ELR (cell line): Measurements from ENCODE around the gene C12orf57.

Experiments used
- DNase-seq: peaks from one replicate; pipeline ENCODE4 v3.0.0-alpha.2; 2015; ENCODE audit warnings: low read depth

Gene C12orf57

DNA sequence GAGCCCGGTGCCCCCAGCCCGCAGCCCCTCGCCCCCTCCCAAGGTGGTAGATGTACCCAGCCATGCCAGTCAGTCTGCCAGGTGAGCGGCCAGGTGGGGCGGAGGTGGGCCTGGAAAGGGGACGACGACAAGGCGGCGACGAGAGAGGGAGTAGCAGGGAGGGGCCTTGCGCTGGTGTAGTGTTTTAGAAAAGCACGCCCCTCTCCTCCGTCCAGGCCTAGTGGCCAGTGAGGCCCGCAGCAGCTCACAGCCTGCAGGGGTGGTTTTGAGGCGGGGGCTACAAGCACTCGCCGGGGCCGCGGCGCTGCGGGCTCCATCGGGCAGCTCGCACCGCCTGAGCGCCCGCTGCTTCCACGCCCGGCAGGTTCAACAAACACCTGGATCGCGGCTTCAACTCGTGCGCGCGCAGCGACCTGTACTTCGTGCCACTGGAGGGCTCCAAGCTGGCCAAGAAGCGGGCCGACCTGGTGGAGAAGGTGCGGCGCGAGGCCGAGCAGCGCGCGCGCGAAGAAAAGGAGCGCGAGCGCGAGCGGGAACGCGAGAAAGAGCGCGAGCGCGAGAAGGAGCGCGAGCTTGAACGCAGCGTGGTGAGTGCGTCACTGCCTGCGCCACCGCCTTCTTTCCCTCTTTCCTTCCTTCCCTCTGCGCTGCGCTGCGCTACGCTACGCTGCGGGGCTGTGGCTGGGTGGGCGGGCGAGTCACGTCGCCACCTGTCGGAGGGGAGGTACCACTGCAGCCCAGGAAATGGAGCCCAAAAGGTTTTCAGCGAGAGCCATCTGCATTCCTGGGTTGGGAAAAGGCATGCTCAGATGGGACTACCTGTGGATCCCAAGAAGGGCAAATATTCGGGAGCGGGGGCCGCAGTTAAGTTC is 6.1 kb upstream of the C12orf57 start:
- DNase-seq = peak; percentile 97

DNA sequence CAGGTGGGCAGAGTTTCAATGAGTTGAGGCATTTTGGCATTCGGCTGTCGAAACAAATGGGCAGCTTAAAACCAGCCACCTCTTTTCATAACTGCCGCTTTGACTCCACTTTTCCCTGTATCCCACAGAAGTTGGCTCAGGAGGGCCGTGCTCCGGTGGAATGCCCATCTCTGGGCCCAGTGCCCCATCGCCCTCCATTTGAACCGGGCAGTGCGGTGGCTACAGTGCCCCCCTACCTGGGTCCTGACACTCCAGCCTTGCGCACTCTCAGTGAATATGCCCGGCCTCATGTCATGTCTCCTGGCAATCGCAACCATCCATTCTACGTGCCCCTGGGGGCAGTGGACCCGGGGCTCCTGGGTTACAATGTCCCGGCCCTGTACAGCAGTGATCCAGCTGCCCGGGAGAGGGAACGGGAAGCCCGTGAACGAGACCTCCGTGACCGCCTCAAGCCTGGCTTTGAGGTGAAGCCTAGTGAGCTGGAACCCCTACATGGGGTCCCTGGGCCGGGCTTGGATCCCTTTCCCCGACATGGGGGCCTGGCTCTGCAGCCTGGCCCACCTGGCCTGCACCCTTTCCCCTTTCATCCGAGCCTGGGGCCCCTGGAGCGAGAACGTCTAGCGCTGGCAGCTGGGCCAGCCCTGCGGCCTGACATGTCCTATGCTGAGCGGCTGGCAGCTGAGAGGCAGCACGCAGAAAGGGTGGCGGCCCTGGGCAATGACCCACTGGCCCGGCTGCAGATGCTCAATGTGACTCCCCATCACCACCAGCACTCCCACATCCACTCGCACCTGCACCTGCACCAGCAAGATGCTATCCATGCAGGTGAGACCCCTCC is 5.2 kb upstream of the C12orf57 start:
- DNase-seq = no peak

DNA sequence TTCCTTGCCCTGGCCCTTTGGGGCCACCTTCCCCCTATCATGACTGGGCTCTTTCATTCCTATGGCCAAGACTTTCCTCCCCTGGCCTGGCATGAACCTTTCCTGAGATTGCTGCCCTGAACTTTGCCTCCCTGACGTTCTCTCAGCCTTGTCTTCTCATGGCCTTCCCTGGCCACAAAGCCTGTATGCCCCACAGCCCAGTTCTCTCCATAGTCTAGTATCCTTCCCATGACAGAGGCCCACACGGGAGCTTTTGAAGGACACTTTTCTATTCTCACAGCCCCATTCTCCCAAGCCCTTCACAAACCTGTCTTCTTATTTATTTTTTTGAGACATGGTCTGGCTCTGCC is 4.7 kb upstream of the C12orf57 start:
- no peak for DNase-seq

DNA sequence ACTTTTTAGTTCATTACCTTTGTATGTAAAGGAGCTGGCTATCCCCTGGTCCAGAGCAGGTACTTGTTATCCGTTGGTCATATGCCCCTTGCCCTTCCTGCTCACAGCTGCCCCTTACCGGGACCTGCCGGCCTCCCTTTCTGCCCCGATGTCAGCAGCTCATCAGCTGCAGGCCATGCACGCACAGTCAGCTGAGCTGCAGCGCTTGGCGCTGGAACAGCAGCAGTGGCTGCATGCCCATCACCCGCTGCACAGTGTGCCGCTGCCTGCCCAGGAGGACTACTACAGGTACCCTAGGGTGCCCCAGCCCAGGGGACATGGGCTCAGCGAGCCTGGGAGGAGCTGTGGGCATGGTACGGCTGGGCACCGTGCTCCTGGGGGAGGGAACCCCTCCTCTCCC is 2.6 kb upstream of the C12orf57 start:
- DNase-seq = no peak

DNA sequence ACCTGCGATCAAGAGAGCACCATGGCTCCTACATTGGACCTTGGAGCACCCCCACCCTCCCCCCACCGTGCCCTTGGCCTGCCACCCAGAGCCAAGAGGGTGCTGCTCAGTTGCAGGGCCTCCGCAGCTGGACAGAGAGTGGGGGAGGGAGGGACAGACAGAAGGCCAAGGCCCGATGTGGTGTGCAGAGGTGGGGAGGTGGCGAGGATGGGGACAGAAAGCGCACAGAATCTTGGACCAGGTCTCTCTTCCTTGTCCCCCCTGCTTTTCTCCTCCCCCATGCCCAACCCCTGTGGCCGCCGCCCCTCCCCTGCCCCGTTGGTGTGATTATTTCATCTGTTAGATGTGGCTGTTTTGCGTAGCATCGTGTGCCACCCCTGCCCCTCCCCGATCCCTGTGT is 2.0 kb upstream of the C12orf57 start:
- DNase-seq = no peak

DNA sequence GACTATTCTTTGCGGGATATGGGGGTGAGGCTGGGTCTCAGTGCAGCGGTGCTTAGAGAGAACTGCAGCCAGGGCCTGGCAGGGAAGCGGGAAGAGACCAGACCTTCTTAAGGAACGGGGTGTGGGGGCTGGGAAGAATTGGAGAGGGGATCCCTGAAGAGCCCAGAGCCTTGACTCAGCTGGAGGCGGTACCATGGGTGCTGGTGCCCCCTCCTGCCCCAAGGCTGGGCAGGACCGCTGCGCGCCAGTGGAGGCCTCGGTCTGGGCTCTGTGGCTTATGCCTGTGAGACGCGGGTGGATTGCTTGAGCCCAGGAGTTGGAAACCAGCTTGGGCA is 1.5 kb upstream of the C12orf57 start:
- no peak for DNase-seq

DNA sequence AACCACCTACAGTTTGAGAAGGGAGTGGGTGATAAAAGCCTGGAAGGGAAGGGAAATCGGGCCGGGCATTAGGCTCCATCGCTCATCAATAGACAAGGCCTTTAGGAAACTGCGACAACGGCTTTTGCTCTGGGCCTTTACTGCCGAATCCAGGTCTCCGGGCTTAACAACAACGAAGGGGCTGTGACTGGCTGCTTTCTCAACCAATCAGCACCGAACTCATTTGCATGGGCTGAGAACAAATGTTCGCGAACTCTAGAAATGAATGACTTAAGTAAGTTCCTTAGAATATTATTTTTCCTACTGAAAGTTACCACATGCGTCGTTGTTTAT is 467 bp upstream of the C12orf57 start:
- peak; percentile 95 for DNase-seq

DNA sequence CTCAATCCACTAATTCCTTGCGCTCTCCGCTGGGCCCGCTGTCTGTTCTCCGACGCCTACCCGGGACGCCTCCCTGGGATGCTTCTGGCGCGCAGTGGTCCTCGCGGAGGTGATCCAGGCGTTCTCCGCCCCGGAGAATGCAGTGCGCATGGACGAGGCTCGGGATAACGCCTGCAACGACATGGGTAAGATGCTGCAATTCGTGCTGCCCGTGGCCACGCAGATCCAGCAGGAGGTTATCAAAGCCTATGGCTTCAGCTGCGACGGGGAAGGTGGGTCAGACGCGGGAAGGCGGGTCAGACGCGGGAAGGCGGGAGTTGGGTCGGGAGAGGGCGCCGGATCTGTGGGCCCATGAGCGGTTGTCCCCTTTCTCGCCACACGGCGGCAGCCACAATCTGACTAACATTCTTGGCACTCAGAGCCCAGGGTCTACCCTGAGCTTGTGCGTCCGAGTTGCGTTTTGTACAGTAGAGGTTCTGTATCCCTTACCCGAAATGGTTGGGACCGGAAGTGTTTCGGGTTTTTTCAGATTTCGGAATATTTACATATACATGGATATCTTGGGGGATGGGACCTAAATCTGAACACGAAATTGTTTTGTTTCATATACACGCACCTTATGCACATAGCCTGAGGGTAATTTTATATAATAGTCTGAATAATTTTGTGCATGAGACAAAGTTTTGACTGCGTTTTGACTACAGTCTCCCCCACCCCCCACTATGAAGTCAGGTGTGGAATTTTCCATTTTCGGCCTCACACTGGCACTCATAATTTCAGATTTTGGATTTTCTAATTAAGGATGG is 762 bp downstream of the C12orf57 start:
- DNase-seq = peak; percentile 98

DNA sequence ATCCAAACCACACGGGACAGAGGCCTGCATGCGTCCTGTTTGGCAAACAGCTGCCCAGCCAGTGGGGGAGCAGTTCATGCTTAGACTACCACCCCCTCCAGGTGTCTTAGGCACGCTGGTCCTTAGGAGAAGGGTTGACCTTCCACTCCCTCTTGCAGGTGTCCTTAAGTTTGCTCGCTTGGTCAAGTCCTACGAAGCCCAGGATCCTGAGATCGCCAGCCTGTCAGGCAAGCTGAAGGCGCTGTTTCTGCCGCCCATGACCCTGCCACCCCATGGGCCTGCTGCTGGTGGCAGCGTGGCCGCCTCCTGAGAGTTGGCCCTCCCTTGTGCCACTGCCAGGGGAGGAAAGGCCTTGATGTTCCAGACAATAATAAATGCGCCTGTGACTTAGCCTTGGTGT is 1.8 kb downstream of the C12orf57 start:
- DNase-seq = no peak

DNA sequence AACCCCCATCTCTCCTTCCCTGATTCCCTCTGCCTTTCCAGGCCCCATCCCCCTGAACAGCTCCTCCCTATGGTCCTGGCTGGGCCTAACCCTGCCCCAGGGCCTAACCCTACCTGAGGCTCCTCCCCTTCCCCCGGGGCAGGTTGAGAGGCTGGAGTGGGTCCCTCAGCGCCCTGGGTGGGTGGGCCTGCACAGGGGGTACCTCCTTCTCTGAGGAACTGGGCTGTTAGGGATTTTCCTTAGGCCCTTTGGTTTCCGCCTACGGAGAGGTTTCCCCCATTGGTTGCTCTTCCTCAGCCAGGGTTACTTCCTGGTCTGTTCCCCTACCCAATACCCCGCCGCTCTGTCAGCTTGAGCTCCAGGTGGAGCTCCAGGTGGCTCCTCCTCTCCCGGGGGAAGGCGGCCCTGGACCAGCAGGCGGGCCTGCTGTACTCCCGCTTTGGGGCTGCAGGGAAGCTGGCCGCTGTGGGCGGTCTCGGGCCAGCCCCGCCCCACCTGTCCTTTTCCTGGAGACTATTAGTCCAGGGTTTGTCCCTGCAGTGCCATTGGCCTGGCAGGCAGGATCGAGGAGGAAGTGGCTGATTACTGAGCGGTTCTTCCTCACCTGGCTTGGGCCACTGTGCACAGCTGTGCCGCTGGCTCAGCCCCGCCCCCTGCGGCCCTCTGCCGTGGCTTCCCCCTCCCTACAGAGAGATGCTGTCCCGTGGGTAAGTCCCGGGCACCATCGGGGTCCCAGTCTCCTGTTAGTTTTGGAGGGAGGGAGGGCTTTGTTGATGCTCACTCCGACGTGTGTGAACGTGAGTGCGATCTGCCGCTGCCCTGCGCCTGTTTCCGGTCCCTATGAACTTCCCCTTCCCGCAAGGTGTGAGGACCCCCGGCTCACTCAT is 2.5 kb downstream of the C12orf57 start:
- DNase-seq = no peak

DNA sequence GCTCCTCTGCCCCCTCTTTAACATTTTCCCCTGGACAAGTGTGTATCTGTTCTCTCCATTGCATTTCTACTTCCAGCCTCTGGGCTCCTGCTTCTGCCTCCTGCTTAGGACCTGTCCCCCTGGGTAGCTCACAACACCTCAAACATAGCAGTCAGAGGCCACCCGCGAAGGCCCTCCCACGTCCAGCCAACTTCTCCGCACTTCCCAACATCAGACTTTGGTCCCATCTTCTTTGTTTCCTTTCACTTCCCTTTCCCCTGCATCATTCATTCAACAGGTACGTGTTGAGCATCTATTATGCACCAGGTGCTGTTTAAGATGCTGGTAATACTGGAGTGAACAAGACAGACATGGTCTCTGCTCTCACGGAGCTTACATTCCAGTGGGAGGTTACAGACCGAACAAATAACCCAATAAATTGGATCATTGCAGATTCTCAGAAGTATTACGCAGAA is 3.1 kb downstream of the C12orf57 start:
- DNase-seq = no peak

DNA sequence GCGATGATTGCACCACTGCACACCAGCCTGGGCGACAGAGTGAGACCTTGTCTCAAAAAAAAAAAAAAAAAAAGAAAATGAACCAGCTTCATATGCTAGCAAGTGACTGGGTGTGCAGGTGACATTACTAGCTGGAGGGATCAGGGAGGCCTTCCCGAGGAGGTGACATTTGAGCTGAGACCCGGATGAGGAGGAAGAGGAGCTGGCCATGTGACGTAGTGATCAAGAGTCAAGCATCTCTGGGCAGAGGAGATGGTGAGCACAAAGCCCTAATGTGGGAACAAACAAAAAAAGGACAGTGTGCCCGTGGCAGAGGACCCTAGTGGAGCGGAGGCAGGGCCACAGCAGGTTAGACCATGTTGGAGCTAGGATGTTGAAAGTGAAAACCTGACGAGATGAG is 3.8 kb downstream of the C12orf57 start:
- no peak for DNase-seq

DNA sequence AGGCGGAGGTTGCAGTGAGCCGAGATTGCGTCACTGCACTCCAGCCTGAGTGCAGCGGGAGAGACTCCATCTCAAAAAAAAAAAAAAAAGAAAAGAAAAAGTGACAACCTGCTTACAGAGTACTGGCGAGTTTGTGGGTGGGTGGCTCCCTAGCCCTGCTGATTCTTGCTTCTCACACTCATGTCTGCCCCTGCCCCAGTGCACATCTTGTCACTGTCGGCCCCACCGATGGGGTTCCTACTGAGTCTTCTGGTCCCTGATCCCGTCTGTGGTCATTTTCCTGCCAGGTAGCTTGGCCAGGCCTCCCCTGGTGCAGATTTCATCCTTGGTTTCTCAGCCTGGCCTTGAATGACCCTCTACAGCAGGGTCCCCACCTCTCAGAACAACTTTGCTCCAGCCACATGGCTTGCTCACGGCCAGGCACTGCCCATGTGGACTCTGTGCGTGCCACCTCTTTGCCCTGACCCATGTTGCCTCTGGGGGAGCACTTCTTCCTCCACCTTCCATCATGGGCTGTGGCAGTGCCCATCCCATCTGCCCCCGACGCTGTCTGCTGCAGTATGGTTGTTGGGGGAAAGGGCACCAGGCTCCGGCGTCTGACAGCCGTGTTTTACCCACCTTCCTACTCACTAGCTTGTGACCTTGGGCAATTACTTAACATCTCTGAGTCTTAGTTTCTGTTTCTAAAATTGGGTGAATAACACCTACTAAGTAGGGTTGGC is 5.2 kb downstream of the C12orf57 start:
- no peak for DNase-seq

DNA sequence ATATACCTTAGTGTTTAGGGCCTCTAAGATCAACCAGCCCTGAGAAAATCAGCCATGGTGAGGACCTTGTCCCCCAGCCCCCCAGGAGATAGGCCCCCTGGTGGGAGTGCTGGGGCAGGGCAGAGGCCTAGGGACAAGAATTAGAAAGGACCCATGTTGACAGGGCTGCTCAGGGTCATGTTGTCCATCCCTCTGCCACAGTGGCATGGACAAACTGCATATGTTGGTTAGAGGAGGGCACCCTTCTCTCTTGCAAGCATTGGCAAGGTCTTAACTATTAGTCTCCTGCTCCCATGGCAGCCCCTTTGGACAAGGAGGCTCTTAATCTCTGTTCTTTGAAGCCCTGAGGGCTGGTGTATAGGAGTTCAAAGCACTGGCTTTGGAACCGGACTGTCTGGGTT is 6.6 kb downstream of the C12orf57 start:
- DNase-seq = no peak

DNA sequence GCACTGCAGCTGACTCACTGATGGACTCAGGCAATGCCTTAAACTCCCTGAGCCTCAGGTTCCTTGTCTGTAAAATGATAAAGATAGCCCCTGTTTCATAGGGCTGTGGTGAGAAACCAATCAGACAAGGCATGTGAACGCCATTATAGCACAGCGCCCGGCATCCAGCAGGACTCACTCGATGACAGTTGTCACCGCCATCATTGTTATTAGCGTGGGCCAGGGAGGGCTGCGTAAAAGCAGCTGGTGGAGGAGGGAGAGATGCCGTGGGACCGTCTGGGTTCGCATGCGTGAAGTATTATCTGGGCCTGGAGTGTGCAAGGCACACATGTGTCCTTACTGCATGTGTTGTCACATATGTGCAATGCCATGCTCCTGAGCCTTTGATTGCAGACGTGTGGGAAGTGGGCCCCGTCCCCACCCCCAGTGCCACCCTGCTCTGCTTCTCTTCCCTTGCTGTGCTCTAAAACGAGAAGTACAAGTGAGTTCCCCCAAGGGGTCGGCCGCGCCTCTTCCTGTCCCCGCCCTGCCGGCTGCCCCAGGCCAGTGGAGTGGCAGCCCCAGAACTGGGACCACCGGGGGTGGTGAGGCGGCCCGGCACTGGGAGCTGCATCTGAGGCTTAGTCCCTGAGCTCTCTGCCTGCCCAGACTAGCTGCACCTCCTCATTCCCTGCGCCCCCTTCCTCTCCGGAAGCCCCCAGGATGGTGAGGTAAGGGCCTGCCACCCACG is 7.2 kb downstream of the C12orf57 start, which contains the start of gene PTPN6:
Gene PTPN6 (plus strand): TSS at position 546 of the 730 bp plus-strand sequence. CDS start 157 bp downstream, at position 703.
- DNase-seq = no peak

DNA sequence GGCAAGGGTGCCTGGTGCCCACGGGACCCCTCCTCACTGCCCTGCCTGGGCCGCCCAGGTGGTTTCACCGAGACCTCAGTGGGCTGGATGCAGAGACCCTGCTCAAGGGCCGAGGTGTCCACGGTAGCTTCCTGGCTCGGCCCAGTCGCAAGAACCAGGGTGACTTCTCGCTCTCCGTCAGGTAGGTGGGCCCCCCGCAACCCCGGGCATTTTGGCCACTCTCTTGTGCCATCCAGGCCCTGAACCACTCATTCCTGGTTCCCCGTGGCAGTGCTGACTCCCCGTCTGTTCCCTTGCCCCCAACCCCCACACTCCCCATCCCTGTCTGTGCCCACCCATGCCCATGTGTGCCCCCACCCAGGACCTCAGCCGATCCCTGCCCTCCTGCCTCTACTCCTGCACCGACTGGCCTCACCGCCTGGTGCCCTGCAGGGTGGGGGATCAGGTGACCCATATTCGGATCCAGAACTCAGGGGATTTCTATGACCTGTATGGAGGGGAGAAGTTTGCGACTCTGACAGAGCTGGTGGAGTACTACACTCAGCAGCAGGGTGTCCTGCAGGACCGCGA is 7.8 kb downstream of the C12orf57 start:
- no peak for DNase-seq

DNA sequence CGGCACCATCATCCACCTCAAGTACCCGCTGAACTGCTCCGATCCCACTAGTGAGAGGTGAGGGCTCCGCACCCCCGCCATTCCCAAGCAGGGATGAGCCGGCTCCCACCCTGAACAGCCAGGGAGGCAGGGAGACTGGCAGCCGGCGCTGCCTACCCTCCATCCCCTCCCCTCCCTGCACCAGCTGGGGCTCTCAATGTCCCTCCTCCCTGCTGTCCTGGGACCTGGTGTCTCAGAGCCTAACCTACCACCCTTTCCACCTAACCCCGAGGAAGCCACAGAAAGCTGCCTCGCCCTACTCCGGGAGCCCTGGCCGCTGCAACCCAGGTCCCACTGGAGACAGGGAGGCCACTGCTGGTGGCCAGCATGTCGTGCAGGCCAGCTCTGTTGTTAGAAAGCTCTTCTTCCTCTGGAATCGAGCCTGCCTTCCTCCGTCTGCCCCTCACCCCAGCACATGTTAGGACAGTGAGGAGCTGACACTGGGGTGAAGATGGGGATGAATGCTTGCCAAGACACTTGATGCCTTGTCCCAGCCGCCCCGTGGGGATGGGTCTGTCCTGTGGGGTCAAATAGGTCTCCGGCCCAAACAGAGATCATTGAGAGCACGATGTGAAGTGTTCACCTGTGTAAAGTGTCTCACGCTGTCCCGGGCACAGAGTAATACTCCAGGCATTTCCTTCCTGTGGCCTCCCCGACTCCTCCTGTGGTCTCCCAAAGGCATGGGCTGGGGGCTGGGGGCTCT is 8.5 kb downstream of the C12orf57 start:
- no peak for DNase-seq

DNA sequence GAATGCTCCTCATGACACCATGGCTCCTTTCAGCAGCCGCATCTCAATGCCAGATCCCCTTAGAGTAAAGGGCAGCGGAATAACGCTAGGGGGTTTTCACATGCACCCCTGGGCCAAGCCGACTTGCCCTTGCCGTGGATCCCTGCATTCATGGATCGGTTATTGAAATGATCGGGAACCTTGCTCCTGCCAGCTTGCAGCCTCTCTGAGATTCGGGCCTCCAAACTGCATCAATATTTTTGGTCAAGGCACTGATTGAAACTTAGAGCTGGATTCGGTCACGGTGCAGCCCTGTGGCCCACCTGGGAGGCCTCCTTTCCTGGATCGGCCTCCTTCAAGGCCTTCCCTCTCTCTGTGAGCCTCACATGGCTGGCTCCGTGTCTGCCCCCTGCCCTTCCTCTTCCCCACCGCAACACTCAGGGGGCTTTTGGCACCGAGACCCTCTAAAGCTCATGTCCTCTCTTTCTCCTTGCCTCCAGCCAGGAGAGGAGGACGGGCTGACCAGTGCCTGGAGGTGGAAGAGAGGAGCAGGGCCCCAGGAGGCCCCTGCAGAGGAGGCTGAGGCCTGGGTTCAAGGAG is 9.1 kb downstream of the C12orf57 start:
- no peak for DNase-seq
